K562 (cell line): ENCODE results near the gene DISC1. TPM values are rescaled to one million over a fixed set of nuclear protein-coding genes. Genes with fewer than 3 reads are reported as not detected.

Experiments used
- ATAC-seq: fragments of 200-7000 bp; cut with Tn5 transposase; 3 replicates; pipeline ENCODE4 v1.9.1; 2020; ENCODE audit warnings: moderate library complexity
- BruUV-seq: library from RNA; stranded (reverse); fragments of 400-500 nt; replicated peaks from 2 replicates; lab custom pipeline; 2021; lab: Mats Ljungman, UMichigan
- CTCF ChIA-PET: fragments of 300-600 bp; formaldehyde crosslinking; extraction: SDS; loops from one replicate; lab custom pipeline; 2021; ENCODE audit warnings: low intra/inter-chr PET ratio; lab: Yijun Ruan, JAX
- POLR2A ChIA-PET: fragments of 300-600, 350-650 bp; sonication (Branson Sonifier 250); formaldehyde crosslinking; extraction: SDS; loops from one replicate; lab custom pipeline; 2021; ENCODE audit warnings: antibody characterized with exemption, inconsistent platforms; lab: Yijun Ruan, JAX
- DNase-seq, 4 experiments: peaks; one replicate each; pipeline versions ENCODE4 v3.0.0 to v3.0.0-alpha.2; 2011 to 2018; ENCODE audit warnings: low spot score in 3 of 4, mixed read lengths in 3 of 4; ENCODE audit errors: extremely low read depth in 1 of 4
- FAIRE-seq: peaks from 2 replicates; lab custom pipeline; 2011; peaks lifted over from hg19 to GRCh38; lab: Jason Lieb, UNC
- H2AFZ ChIP-seq: 2 replicates; pipeline ENCODE4 v1.6.0; 2011; ENCODE audit warnings: low read depth, low read length, control low read depth, inconsistent platforms
- H3K27ac ChIP-seq: fragments of 200-600 bp; 3 replicates; pipeline ENCODE4 v1.8.0; 2011; ENCODE audit warnings: low read depth, mild to moderate bottlenecking, control low read depth, inconsistent platforms, low read length, moderate library complexity, mixed read lengths; ENCODE audit errors: extremely low read depth
- H3K27me3 ChIP-seq, 2 experiments: fragments of 300-600 bp in 1 of 2; 2 replicates in 1 of 2; 3 replicates in 1 of 2; pipeline versions ENCODE4 v1.6.0 to v1.8.0; 2011; ENCODE audit warnings: inconsistent platforms in 2 of 2, low read length in 2 of 2, mild to moderate bottlenecking in 1 of 2, mixed read lengths in 1 of 2, moderate library complexity in 1 of 2; ENCODE audit not compliant: control insufficient read depth in 2 of 2, insufficient read depth in 2 of 2
- H3K36me3 ChIP-seq: fragments of 300-600 bp; 3 replicates; pipeline ENCODE4 v1.8.0; 2011; ENCODE audit warnings: mild to moderate bottlenecking, low read length, inconsistent platforms; ENCODE audit not compliant: control insufficient read depth, insufficient read depth
- H3K4me1 ChIP-seq, 2 experiments: fragments of 200-600 bp in 1 of 2; replicated peaks in 1 of 2; 2 replicates in 1 of 2; 3 replicates in 1 of 2; pipeline versions ENCODE4 v1.5.1 to v1.8.0; 2011; ENCODE audit warnings: inconsistent platforms in 2 of 2, low read length in 2 of 2, mild to moderate bottlenecking in 1 of 2, mixed read lengths in 1 of 2, moderate library complexity in 1 of 2; ENCODE audit not compliant: control insufficient read depth in 2 of 2, insufficient read depth in 2 of 2
- H3K4me2 ChIP-seq: 2 replicates; pipeline ENCODE4 v1.6.1; 2011; ENCODE audit warnings: low read length, control low read depth, inconsistent platforms, mixed read lengths; ENCODE audit not compliant: insufficient read depth
- H3K4me3 ChIP-seq: fragments of 200-600 bp; sonication (generic), shearing (Covaris generic); 2 replicates; pipeline ENCODE4 v1.5.1; 2016; ENCODE audit warnings: control low read depth, inconsistent platforms
- H3K79me2 ChIP-seq: fragments of 200-600 bp; 3 replicates; pipeline ENCODE4 v1.8.0; 2011; ENCODE audit warnings: low read length, inconsistent platforms; ENCODE audit not compliant: control insufficient read depth, insufficient read depth
- H3K9ac ChIP-seq, 2 experiments: 2 replicates each; pipeline versions ENCODE4 v1.6.0 to v1.6.1; 2011; ENCODE audit warnings: low read depth in 2 of 2, low read length in 2 of 2, control low read depth in 1 of 2, inconsistent platforms in 1 of 2, mild to moderate bottlenecking in 1 of 2, mixed read lengths in 1 of 2; ENCODE audit not compliant: insufficient read depth in 1 of 2
- H3K9me1 ChIP-seq: one replicate; pipeline ENCODE4 v1.6.0; 2011; ENCODE audit warnings: inconsistent platforms, mild to moderate bottlenecking, low read length, moderate library complexity; ENCODE audit not compliant: control insufficient read depth, insufficient read depth
- H3K9me3 ChIP-seq: replicated peaks from 2 replicates; pipeline ENCODE4 v1.5.1; 2011; ENCODE audit warnings: low read depth, low read length, inconsistent platforms; ENCODE audit not compliant: control insufficient read depth, insufficient read depth
- H4K20me1 ChIP-seq: replicated peaks from 2 replicates; pipeline ENCODE4 v1.6.1; 2011; ENCODE audit warnings: low read length, inconsistent platforms, mixed read lengths; ENCODE audit not compliant: control insufficient read depth, insufficient read depth
- ESRRA ChIP-seq: fragments of 450-650 bp; IDR thresholded peaks from 2 replicates; pipeline ENCODE4 v1.6.1; 2014; ENCODE audit warnings: low read depth, mild to moderate bottlenecking, moderate library complexity, borderline replicate concordance
- GABPB1 ChIP-seq: sonication (generic); formaldehyde crosslinking; IDR thresholded peaks from 2 replicates; pipeline ENCODE4 v1.8.0; 2022; ENCODE audit warnings: mild to moderate bottlenecking, missing genetic modification reagents
- HCFC1 ChIP-seq: IDR thresholded peaks from 2 replicates; pipeline ENCODE4 v1.6.1; 2012; ENCODE audit warnings: low read depth, low read length, improper control_type of control experiment
- LARP7 ChIP-seq: fragments of 450-650 bp; IDR thresholded peaks from 2 replicates; pipeline ENCODE4 v1.6.1; 2016
- MECOM ChIP-seq: fragments of 250-450 bp; sonication (Bioruptor Pico); IDR thresholded peaks from 2 replicates; pipeline ENCODE4 v1.8.0; 2022; ENCODE audit warnings: inconsistent platforms
- MTA1 ChIP-seq: fragments of 450-650 bp; IDR thresholded peaks from 2 replicates; pipeline ENCODE4 v1.6.1; 2017; ENCODE audit warnings: borderline replicate concordance
- PPARD ChIP-seq: fragments of 250-450 bp; sonication (Bioruptor Pico); IDR thresholded peaks from 2 replicates; pipeline ENCODE4 v1.8.0; 2022; ENCODE audit warnings: inconsistent platforms, mild to moderate bottlenecking, moderate library complexity
- RAD51 ChIP-seq: fragments of 450-650 bp; IDR thresholded peaks from 2 replicates; pipeline ENCODE4 v1.7.1; 2016; ENCODE audit warnings: low read depth, mild to moderate bottlenecking, borderline replicate concordance
- REST ChIP-seq, 2 experiments: fragments of 450-650 bp; formaldehyde crosslinking in 1 of 2; IDR thresholded peaks; 2 replicates each; pipeline versions ENCODE4 v1.4.0 to v1.6.1; 2014 to 2020; ENCODE audit warnings: mild to moderate bottlenecking in 2 of 2, borderline replicate concordance in 1 of 2, low read depth in 1 of 2
- SMARCE1 ChIP-seq: fragments of 450-650 bp; IDR thresholded peaks from 2 replicates; pipeline ENCODE4 v1.7.1; 2016; ENCODE audit warnings: mild to moderate bottlenecking
- SMC3 ChIP-seq: conservative IDR thresholded peaks from 2 replicates; pipeline ENCODE4 v1.6.1; 2011; ENCODE audit warnings: low read depth, low read length, improper control_type of control experiment; ENCODE audit not compliant: insufficient read depth
- STAT5A ChIP-seq: IDR thresholded peaks from 2 replicates; pipeline ENCODE4 v1.6.1; 2012; ENCODE audit warnings: low read length, inconsistent platforms, borderline replicate concordance
- ZNF384 ChIP-seq: IDR thresholded peaks from 2 replicates; pipeline ENCODE4 v1.6.1; 2012; ENCODE audit warnings: low read depth, low read length, improper control_type of control experiment
- WGBS: fragments of 100-300 bp; shearing (Covaris generic); methylation state at CpG from one replicate; pipeline ENCODE4 v1.1.6; 2016; ENCODE audit warnings: low coverage, mixed read lengths; ENCODE audit not compliant: insufficient coverage; ENCODE audit errors: missing lambda C conversion rate; 5-methylcytosine and 5-hydroxymethylcytosine counted together
- in situ Hi-C: fragments of 300-500 bp; cut with MboI; formaldehyde crosslinking; loops from 4 replicates; pipeline ENCODE4 v1.15.0; 2018; ENCODE audit warnings: inconsistent platforms, mixed read lengths
- intact Hi-C: fragments of 100-400 bp; cut with micrococcal nuclease; formaldehyde crosslinking; loops from 2 replicates; pipeline ENCODE4 v1.14.2; 2022
- polyA plus RNA-seq, 8 experiments: library from polyadenylated mRNA; depleted of rRNA in 4 of 8; stranded (reverse) in 5 of 8; unstranded in 3 of 8; fragments of >200 nt; fragmentation: Nextera tagmentation in 2 of 8; fragmentation: Illumina TruSeq in 1 of 8; extraction: Ambion mirVana in 2 of 8; extraction: Trizol in 1 of 8; gene quantifications; 2 replicates each; pipeline versions ENCODE4 v1.2.1 to v1.2.3, GENCODE V29; 2011 to 2014; ENCODE audit warnings: inconsistent platforms in 1 of 8, missing spikeins in 1 of 8
- total RNA-seq, 7 experiments: library from RNA; depleted of rRNA in 6 of 7; stranded (reverse); fragments of >200 nt in 6 of 7; fragmentation: Illumina TruSeq in 2 of 7; extraction: Trizol in 2 of 7; gene quantifications; 2 replicates each; pipeline versions ENCODE4 v1.2.1 to v1.2.3, GENCODE V29; 2011 to 2021; ENCODE audit warnings: low replicate concordance in 1 of 7
- TF ChIP-seq, protein P1 (sequence below): conservative IDR thresholded peaks from 2 replicates; pipeline ENCODE4 v1.6.1; 2011; ENCODE audit warnings: low read depth, mild to moderate bottlenecking, low read length; ENCODE audit not compliant: control insufficient read depth

Gene DISC1
- total and polyA plus RNA-seq, 9 of the 15 experiments (the other 6 are each of a cell fraction or from before 2014, with no cell fraction given): 0.01 to 0.11 (median 0.08) TPM; not detected in 1

DNA sequence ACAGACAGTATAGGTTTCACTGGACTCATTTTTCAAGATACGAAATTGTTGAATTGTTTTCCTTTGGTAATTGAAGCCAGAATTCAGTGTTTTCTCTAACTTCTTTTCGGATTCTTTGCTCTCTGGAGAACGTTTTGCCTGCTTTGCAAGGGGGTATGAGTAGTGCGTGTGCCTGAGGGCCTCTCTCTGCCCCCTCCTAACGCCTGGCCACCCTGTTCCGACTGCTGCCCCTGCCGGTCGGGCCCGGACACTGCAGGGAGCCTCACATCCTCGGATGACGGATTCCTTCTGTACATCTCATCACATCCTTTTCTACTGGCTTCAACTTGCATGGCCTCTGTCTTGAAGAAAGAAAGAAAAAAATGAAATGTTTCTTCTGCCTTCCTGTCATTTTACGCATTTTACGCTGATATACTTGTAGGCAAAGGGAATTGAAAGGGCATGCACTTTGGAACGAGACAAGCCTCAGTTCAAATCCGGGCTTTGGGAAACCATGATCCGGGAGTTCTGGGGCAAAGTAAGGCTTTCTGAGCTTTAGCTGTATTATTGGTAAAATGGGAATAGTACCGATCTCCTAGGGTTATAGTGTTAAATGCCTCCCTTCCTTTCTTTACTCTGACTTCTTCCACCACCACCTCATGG is 65.1 kb downstream of the DISC1 start:
- ATAC-seq (peak; percentile 100), DNase-seq (peak; percentile 61 to 80 (median 76)), FAIRE-seq (peak; percentile 85)
- Histone ChIP-seq H3K27me3 (peaks cover 27 to 43% of the 10 kb centered on the region in 2 experiments; a peak in 4 of 5 replicates), H3K9ac (no peak overlapping the region), H3K27ac (no peak overlapping the region), H3K4me3 (no peak overlapping the region), H3K4me1 (peaks cover 0 to 4% of the 10 kb centered on the region in 2 experiments; a peak in 1 of 5 replicates), H3K36me3 (no peaks in the 10 kb centered on the region), H3K4me2 (no peak overlapping the region), H4K20me1 (no peaks in the 10 kb centered on the region; the same call in 1 of the 2 replicates), H3K79me2 (no peaks in the 10 kb centered on the region), H3K9me3 (no peaks in the 10 kb centered on the region), H2AFZ (no peak overlapping the region), H3K9me1 (no peaks in the 10 kb centered on the region)
- POLR2A ChIA-PET: interaction anchor here (1.5 to 2.4 kb wide), 2 partner anchors 11 to 17 kb away, joined by 3 to 9 read pairs; no protein-coding TSS in a partner anchor
- in situ Hi-C loops (no loop called here), intact Hi-C loops (no loop called here)
- CTCF ChIA-PET: no interaction called here
- 2% methylated on average over 17 of the region's 17 CpGs for WGBS
- BruUV-seq: no TSS peak
- no peak for TF ChIP-seq ZNF384
- TF ChIP-seq HCFC1: no peak
- TF ChIP-seq PPARD (CRISPR knock-in tag): no peak
- TF ChIP-seq, protein P1, sequence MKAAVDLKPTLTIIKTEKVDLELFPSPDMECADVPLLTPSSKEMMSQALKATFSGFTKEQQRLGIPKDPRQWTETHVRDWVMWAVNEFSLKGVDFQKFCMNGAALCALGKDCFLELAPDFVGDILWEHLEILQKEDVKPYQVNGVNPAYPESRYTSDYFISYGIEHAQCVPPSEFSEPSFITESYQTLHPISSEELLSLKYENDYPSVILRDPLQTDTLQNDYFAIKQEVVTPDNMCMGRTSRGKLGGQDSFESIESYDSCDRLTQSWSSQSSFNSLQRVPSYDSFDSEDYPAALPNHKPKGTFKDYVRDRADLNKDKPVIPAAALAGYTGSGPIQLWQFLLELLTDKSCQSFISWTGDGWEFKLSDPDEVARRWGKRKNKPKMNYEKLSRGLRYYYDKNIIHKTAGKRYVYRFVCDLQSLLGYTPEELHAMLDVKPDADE: no peak
- no peak for TF ChIP-seq ESRRA
- no peak for TF ChIP-seq REST (IDR thresholded peaks at IDR 0.05; ENCODE audit: borderline replicate concordance)
- no peak for TF ChIP-seq REST (CRISPR knock-in tag; IDR thresholded peaks at IDR 0.05; ENCODE audit: low read depth)
- TF ChIP-seq STAT5A: no peak
- TF ChIP-seq LARP7: no peak
- TF ChIP-seq SMARCE1: no peak
- no peak for TF ChIP-seq RAD51
- 0 out of 2 replicates have a peak, but pooled peaks have one; percentile 3 for TF ChIP-seq SMC3
- no peak for TF ChIP-seq GABPB1 (CRISPR knock-in tag)
- no peak for TF ChIP-seq MTA1
- no peak for TF ChIP-seq MECOM (CRISPR knock-in tag)
